ENCODE results near the gene PI4KB.

DNA sequence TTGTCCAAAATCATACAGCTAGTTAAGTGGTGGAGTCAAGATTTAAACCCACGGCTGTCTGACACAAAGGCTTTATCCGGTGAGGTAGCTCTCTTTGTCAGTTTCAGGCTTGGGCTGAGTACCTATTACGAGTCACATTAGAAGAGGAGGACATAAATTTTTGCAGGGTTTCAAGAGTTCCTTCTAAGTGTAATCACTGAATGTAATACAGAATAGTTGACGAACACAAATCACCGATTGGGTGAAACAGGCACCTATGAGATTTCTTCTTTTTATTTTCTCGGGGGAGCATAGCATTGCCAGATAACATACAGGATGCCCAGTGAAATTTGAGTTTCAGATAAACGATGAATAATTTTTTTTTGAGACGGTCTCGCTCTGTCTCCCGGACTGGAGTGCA lies 71.8 kb downstream of the PI4KB start:
- TF ChIP-seq, protein P1, sequence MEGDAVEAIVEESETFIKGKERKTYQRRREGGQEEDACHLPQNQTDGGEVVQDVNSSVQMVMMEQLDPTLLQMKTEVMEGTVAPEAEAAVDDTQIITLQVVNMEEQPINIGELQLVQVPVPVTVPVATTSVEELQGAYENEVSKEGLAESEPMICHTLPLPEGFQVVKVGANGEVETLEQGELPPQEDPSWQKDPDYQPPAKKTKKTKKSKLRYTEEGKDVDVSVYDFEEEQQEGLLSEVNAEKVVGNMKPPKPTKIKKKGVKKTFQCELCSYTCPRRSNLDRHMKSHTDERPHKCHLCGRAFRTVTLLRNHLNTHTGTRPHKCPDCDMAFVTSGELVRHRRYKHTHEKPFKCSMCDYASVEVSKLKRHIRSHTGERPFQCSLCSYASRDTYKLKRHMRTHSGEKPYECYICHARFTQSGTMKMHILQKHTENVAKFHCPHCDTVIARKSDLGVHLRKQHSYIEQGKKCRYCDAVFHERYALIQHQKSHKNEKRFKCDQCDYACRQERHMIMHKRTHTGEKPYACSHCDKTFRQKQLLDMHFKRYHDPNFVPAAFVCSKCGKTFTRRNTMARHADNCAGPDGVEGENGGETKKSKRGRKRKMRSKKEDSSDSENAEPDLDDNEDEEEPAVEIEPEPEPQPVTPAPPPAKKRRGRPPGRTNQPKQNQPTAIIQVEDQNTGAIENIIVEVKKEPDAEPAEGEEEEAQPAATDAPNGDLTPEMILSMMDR (IDR thresholded peaks at IDR 0.05) = no peak
- TF ChIP-seq POLR2A (IDR thresholded peaks at IDR 0.05; ENCODE audit: low read depth) (no peak), EP300 (IDR thresholded peaks at IDR 0.05) (no peak)
